Stimulated activated CD8-positive, alpha-beta memory T cell treated with anti-CD3 and anti-CD28 coated beads, Interleukin-12 subunit alpha, Interleukin-12 subunit beta, amount 100 ng/mL, for 24 hours (primary cell): Measurements from ENCODE around the gene TMEM238L.
"Not testable (repeated sequence)": the region's sequence is repeated elsewhere in the genome, so short reads cannot be mapped to it uniquely, and the experiment has no call there.

ENCODE experiments used
- DNase-seq: peaks from one replicate; pipeline ENCODE4 v3.0.0-alpha.2; 2020; ENCODE audit errors: extremely low read depth

Gene TMEM238L, protein sequence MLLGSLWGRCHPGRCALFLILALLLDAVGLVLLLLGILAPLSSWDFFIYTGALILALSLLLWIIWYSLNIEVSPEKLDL

DNA sequence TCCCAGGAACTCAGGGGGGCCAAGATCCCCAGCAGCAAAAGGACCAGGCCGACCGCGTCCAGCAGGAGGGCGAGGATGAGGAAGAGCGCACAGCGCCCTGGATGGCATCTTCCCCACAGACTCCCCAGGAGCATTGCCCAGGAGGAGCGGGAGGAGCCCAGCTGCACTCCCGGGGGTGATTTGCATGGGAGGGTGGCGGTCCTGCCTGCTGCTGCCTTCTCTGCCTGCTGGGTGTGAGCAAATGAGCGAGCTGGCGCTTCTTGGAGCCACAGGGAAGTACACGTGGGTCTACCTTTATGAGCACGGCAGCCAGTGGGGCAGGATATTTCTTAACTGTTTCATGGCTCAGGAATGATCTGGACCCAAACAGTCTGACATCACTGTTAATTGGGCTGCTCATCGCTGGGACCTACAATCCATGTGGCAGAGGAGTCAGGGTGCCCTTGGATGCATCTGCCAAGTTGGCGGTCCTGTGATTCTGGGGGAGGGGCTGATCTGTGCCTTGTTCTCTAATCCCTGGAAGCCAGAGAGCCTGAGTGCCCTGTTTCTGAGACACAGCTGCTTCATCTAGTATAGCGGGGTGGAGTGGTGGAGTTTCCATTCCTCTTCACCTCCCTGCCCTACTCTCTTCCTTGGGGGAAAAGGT, at the start of gene TMEM238L:
TMEM238L (minus strand) TSS at position 270 of the 646 bp plus-strand sequence; CDS start at position 134, 136 bp downstream.
- DNase-seq: no peak

DNA sequence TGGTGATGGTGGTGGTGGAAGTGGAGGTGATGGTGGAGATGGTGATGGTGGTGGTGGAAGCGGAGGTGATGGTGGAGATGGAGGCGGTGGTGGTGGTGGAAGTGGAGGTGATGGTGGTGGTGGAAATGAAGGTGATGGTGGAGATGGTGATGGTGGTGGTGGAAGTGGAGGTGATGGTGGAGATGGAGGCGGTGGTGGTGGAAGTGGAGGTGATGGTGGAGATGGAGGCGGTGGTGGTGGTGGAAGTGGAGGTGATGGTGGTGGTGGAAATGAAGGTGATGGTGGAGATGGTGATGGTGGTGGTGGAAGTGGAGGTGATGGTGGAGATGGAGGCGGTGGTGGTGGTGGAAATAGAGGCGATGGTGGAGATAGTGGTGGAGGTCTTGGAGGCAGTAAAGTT, 42.7 kb upstream of the TMEM238L start:
- DNase-seq: not testable (repeated sequence)

DNA sequence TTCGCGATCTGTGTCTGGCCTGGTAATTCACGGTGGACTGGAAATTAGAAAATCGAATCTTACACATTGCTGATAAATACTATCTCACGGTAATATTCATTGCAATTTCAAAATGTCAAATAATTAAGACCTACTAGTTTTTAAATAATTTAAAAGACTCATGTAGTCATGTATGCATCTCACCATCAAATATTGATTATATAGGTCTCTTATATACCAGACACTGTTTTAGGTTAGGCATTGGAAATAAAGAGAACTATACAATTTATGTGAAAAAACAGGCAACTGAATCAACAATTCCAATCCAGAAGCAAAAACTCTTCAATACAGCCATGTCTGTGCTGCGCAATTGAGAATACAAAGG, 41.5 kb upstream of the TMEM238L start:
- no peak for DNase-seq

DNA sequence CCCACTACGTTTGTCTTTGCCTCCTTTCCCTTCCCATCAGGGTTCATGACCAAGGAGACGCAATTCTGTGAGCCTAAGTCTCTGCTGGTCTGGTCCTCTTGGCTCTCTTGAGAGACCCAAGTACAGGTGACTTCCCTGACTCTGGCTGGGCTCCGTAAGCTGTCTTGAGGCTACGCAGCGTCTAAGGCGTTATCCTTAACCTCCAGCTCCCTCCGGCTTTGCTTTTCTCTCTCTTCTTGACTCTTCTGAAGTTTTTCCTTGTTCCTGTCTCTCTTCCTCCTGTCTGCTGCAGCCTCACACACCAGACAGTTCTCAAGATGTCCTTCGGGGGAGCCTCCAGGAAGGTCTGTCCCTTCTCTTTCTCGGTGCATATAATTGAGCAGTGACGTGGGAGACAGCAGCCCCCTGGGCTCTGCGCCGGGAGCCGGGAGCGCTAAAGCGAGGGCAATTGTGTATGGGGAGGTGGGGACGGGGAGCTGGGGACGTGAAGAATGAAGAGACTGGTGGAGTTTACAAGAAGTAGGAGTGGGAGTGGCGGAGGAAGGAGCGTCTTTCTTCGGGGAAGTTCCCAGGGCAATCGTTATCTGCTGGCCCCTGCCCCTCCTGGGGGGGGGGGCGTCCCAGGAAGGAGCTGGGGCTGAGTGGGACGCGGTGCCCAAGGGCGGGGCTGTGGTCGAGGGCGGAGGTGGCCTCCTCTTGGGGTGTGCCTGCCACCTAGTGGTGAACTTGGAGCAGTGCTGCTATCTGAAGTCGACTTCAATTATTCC, 40.9 kb upstream of the TMEM238L start:
- DNase-seq: peak; percentile 28

DNA sequence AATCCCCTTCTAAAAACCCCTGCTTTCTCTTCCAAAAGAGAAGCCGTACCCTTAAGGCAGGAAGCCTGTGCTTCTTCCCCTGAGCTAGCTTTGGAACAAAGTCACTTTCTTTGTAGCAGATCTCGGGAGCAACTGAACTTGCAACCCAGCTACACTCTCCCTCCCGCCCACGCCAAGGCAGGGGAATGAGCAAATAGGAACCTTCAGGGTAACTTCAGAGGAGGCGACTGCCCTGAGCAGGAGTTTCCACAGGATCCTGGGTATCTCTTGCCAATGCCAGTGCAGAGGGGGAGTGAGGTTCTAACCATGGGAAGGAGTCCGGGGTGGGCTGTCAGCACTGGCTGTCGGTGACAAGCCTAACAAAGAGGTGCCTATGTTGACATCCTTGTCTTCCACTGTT, 39.9 kb upstream of the TMEM238L start:
- no peak for DNase-seq

DNA sequence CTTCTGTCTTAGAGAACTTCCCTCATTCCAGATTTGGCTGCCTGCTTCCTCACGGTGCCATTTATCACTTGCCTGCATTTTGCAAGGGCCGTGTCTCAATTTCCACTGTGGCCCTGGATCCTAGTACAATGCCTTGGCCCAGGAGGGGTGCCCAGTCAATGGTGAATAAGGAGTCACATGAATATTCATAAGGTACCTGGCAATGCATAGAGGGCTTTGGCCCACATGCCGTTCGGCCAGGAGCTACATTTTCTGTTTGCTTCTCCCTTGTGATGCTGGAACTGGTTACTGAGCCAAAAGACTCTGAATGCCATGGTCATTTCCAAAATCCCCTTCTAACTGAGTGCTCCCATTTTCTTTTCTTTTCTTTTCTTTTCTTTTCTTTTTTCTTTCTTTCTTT, 38.8 kb upstream of the TMEM238L start:
- DNase-seq: no peak

DNA sequence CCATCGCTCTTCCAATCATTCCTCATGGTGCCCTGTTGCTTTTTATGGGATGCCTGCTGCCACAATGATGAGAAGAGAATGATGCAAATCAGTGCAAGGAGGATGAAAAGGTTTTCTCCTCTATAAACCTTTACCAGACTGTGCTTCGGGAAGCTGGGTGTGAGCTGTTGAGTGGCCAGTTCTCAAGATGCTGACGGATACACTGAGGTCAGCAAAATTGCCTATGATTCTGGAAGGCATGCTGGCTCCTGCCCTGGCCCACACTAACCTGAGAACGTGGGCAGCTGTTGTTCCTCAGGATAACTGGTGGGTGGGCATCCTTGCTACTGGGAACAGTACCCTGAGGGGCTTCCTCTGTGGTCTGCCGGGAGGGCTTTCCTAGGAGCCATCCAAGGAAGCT, 34.8 kb upstream of the TMEM238L start:
- DNase-seq: no peak

DNA sequence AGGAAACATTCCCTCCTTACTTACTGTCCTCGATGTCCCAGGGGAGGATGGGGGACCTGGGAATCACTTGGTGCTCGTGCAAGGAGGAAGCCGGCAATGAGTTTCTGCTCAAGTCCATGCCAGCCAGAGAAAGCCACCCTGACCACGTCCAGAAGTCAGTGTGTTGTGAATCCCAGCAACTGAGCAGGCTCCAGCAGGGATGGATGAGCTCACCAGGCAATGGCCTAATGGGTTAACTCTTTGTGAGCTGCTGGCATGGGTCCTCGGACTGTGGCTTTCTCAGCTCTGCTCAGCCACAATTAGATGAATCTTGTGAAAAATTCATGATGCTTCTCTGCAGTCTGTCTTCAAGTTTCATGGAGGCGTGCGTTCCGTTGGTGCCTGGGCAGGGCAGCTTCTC, 34.0 kb upstream of the TMEM238L start, which contains the start of gene PIRT:
PIRT (minus strand) TSS at position 167 of the 400 bp plus-strand sequence. CDS start 12,442 bp downstream, outside the sequence.
- no peak for DNase-seq

DNA sequence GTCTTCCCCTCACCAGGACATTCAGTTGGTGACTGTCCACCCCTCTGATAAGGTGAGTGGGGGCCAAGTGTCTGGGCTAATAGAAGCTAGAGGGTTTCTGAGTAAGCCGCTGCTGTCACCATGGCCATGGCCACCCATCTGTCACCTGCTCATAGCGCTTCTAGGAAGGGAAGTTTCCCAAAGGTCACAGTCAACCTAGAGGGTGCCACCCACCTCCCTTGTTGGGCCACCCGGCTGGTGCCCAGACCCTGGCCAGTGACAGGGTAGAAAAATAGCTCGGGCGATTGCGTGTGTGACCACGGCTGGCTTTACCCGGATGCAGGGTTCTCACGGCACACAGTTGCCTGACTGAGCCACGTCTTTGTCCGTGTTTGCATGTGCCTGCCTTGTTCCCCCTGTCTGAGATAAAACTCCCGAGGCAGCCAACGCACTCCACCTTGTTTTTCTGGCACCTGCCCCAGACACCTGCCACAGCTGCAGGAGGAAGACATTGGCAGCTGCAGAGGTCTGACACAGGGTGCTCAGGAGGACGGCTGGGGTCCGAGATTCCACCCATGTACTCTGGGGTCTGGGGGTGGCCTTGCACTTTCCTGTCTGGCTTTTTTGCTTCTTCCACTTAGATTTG, 33.2 kb upstream of the TMEM238L start:
- no peak for DNase-seq

DNA sequence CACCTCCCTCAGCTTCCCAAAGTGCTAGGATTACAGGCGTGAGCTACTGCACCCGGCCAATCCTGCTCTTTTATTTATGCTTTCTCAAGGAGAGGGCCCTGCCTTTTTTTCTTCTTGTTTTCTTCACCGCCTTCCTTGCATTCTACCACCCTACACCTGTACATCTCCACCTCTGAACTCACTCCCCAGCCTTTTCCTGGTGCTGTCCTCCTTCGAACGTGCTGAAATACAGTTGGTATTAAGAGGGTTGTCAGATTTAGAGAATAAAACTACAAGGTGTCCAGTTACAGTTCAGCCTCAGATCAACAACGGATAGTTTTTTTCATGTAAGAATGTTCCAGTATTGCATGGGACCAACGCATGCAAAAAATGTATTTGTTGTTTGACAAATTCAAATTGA, 32.2 kb upstream of the TMEM238L start:
- no peak for DNase-seq

DNA sequence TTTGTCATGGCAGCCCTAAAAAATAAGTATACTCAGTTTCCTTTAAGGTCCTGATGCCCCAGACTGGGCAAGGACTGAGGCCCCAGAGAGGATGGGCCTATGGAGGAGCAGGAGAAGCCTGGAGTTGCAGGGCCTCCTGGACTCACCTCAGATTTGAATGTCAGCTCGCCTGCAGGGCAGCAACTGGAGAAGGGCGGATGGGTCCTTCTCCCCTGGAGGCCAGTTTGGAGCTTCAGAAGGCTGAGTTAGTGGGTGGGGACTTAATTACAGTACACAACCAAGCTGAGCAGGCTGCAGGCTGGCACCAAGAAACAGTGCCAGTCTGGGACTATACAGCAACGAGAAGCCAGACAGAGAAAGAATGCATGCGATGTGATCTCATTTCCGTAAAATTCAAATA, 27.8 kb upstream of the TMEM238L start:
- DNase-seq: no peak

DNA sequence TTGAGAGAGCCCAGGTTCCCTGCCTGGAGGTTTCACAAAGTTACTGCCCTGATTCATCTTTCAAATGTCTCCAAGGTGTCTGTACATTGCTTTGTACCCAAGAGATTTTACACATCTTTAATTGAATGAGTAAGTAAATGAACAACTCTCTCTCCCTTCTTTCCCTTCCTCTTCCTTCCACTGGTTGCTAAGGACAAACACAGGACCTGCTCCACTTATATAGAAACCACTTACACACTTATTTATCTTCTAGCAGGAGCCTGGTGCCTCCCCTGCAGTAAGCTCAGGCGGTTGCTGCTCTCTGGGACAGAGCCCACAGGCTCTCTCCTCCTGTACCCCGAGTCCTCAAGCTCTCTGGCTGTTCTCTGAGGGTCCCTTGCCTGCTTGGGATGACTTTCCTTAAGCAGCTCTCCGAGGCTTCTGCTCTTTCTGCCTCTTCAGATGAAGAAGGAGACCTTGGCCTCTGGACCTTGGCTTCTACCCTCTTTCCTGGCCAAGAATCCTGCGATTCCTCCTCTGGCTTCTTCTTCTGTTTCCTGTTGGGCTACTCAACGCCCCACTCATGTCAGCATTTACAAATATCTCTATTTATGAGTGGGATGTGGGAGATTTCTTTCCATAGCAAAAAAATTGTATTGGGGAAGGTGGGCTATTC, 24.1 kb upstream of the TMEM238L start:
- DNase-seq: no peak

DNA sequence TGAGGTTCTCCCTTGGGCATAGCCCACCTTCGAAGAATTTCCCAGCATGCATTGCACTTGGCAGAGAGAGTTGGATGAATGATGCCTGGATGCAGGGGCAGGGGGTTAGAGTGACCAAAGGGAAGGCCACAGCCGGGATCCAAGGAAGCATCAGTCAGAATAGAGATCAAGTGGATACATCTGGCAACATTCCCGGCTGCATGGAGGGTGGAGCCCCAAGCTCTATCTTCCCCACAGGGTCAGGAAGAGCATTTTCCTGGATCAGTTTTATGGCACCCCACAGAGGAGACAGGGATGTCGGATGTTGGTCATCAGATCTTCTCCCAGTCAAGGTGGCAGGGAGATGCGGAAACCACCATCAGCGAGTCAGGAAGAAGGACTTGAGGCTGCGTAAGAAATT, 21.0 kb upstream of the TMEM238L start:
- no peak for DNase-seq

DNA sequence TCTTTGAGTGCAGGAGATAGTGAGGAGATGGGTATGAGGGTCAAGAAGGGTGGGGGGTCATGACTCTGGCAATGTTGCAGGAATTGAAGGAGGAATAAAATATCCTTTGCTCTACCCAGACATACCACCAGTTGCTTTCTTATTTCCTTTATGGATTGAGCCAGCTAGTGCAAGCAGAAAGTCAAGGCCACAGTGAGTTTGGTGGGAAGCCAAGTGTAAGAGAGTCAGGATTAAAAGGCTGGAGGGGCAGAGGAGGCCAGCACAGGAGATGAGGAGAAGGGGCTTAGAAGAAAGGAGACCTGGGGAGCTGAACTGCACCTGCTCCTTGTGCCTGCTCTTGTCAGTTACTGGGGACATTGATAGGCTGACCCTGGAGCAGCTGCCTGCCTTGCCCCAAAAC, 17.9 kb upstream of the TMEM238L start:
- DNase-seq: no peak

DNA sequence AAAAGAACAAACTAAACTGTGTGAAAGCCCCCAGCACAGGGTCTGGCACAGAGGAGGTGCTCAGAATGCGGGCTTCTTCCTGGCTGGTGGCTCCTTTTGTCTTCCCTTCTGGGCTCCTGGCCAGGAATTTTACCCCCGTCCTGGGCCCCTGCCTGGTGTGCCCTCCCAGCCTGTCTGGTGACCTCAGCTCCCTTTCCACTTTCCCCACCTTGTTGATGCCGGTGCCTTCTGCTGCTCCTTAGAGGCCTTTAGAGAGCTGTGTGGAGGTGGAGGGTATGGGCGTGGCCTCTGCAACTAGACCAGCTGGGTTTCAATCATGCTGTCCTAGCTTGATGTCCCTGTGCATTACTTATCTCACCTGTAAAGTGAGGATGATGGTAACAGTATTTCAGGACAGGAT, 17.2 kb upstream of the TMEM238L start:
- DNase-seq: no peak

DNA sequence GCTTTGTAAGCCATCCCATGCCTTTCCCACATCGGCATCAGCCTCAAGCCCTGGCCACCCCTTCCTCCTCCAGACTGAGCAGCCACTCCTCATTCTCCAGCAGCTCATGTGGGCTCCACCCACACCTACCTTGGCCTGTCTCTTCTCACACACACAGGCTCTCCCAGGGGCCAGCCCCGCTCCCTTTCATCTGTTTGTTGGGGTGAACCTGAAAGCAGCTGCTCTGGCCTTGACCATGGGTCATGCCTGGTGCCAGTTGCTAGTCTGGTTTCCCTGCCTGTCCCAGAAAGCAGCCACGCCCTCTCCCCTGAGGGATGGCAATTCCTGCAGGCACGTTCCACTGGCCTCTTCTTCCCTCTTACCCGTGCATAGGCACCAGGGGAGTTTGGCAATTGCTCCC, 11.4 kb upstream of the TMEM238L start:
- DNase-seq: no peak

DNA sequence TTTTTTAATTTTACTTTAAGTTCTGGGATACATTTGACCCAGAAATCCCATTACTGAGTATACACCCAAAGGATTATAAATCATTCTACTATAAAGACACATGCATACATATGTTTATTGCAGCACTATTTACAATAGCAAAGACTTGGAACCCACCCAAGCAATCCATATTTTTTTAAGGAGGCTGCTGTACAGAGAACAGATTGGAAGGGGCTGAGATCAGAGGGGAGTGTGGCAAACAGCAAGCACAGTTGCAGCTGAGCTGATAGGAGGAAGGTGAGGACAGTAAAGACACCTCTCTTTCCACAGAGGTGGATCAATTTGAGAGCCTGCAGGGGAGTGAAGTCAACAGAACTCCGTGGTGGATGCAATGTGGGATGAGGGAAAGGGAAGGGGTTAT, 10.2 kb upstream of the TMEM238L start:
- no peak for DNase-seq

DNA sequence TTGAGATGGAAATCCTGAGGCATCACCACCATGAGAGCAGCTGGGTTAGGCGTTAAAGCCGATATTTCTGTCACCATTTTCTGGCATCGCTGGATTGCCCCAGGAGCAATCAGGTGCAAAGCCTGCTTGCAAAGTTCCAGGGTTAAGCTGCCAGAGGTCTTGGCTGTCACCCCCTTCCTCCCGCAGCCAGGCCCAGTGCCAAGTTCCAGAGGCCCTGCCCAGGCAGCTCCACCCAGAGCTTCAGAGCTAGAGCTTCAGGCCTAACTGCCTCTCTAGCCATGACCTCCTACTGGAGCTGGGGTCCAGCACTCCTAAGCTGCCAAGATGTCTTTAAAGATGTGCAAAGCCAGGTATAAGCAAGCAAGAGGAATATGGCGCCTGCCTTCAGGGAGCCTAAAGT, 8.8 kb upstream of the TMEM238L start:
- DNase-seq: no peak

DNA sequence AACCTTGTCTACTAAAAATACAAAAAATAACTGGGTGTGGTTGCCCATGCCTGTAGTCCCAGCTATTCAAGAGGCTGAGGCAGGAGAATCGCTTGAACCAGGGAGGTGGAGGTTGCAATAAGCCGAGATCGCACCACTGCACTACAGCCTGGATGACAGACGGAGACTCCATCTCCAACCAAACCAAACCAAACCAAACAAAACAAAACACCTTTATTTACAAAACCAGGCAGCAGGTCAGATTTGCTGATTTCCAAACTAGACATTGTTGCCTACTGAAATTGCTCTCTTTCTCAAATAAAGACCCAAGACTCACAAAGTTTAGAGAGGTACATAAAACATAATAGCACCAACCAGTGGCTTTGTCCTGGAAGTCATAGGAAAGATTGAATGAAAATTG, 5.7 kb upstream of the TMEM238L start:
- DNase-seq: no peak

DNA sequence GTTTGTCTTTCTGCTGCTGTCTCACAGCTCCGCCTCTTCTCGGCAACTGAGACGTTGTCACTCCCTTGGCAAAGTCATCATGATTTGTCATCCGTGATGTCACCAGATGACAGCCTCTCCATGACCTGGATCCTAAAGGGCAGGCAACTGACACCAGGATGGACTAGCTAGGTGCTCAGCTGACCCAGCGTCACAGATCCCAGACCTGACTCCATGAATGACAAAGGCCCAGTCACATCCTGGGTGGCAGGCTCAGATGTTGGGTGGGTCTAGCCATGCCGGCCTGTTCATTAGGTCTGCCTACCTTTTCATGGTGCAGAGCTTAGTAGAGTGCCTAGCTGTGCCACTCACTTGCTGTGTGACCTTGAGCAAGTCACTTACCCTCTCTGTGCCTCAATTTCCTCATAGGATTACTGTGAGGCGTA, 3.8 kb upstream of the TMEM238L start:
- no peak for DNase-seq

DNA sequence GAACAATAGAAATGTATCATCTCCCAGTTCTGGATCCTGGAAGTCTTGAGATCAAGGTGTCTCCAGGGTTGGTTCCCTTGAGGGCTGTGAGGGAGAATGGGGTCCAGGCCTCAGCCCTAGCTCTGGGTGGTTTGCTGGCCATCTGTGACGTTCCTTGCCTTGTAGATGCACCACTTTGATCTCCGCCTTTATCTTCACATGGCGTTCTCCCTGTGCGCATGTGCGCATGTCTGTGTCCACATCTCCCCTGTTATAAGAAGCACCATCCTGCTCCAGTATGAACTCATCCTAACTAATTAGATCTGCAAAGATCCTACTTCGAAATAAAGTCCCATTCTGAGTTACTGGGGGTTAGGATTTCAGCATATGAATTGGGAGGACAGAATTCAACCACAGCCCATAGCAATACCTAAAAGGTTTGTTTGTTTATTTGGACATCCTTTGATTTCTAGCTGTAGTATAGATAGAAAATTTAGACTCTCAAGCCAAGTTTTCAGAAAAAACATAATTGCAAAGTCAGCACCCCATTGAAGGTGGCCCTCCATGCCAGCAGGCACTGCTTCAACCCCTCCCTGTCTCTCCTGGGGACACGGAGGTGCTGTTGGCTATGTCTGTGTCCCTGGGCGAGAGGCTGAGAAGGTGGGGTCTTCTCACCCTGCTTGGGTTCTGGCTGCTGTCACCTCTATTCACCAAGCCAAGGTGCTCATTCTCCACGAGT, 2.8 kb upstream of the TMEM238L start:
- DNase-seq: no peak

DNA sequence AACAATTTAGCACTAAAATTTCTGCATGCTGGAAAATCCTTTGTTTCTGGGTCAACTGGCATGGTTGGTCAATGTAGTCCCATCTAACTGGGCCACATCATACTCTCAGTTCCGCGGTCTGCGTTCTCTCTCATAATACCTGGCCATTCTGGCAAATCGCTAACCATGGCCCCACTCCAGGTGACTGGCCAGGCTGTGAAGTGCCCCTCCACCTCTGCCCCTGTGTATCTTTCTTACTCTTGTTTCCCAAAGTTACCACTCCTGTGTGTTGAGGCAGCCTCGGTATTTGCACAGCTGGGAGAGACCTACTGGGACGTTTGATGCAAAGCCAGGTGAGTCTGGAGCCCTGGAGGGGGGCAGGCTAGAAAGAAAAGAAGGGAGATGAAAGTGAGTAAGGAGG, 2.0 kb upstream of the TMEM238L start:
- no peak for DNase-seq
